TTC549 (cell line): Measurements from ENCODE around the gene EME1.

Source experiments
- FAIRE-seq: peaks from 2 replicates; lab custom pipeline; 2012; peaks lifted over from hg19 to GRCh38; lab: Jason Lieb, UNC

The EME1 gene

GRCh38 chr17:50363217-50364060 lies 9.6 kb upstream of the EME1 start:
- no peak for FAIRE-seq

- FAIRE-seq: no peak
These were observed 9.0 kb upstream of the EME1 start for GRCh38 chr17:50364061-50364458.

- no peak for FAIRE-seq
These were observed 8.3 kb upstream of the EME1 start for GRCh38 chr17:50364715-50365114.

- no peak for FAIRE-seq
These were observed 7.9 kb upstream of the EME1 start for GRCh38 chr17:50365165-50365564.

- FAIRE-seq: no peak
These were observed 7.2 kb upstream of the EME1 start for GRCh38 chr17:50365649-50366393.

- FAIRE-seq: no peak
These were observed 5.6 kb upstream of the EME1 start for GRCh38 chr17:50367401-50367800.

GRCh38 chr17:50370052-50370451 lies 3.0 kb upstream of the EME1 start:
- no peak for FAIRE-seq

GRCh38 chr17:50371526-50371925 lies 1.5 kb upstream of the EME1 start:
- no peak for FAIRE-seq

- FAIRE-seq: no peak
These were observed 739 bp upstream of the EME1 start for GRCh38 chr17:50372222-50372757.

- no peak for FAIRE-seq
These were observed 676 bp downstream of the EME1 start for GRCh38 chr17:50373705-50374104.

- no peak for FAIRE-seq
These were observed 3.0 kb downstream of the EME1 start for GRCh38 chr17:50375858-50376538.

- FAIRE-seq: no peak
These were observed 6.5 kb downstream of the EME1 start for GRCh38 chr17:50379351-50380132.

GRCh38 chr17:50380369-50381259 lies 7.6 kb downstream of the EME1 start:
- no peak for FAIRE-seq

GRCh38 chr17:50381260-50381815 lies 8.3 kb downstream of the EME1 start:
- no peak for FAIRE-seq

- no peak for FAIRE-seq
These were observed 8.9 kb downstream of the EME1 start for GRCh38 chr17:50381920-50382319.

GRCh38 chr17:50382931-50383330 lies 9.9 kb downstream of the EME1 start:
- FAIRE-seq: no peak

- FAIRE-seq: no peak
These were observed 13.5 kb downstream of the EME1 start for GRCh38 chr17:50386510-50386909.

- FAIRE-seq: no peak
These were observed 15.7 kb downstream of the EME1 start for GRCh38 chr17:50388728-50389127.

GRCh38 chr17:50389534-50389933 lies 16.5 kb downstream of the EME1 start:
- no peak for FAIRE-seq

GRCh38 chr17:50392621-50393020 lies 19.6 kb downstream of the EME1 start:
- no peak for FAIRE-seq

GRCh38 chr17:50393700-50394099 lies 20.7 kb downstream of the EME1 start:
- FAIRE-seq: no peak
